ENCODE data around the gene STK32C.

STK32C gene

GRCh38 chr10:132273304-132273944, 34.3 kb downstream of the STK32C start:
- TF ChIP-seq REST (IDR thresholded peaks at IDR 0.05; ENCODE audit: insufficient read depth in 1 of 2, low read depth in 2 of 2, low read length in 2 of 2): no peak
- no peak for TF ChIP-seq SIN3A (IDR thresholded peaks at IDR 0.05; ENCODE audit: borderline replicate concordance, insufficient read depth, low read length)
- TF ChIP-seq TAF1 (IDR thresholded peaks at IDR 0.05; ENCODE audit: borderline replicate concordance, insufficient read depth, low read length): no peak
- TF ChIP-seq FOXP2 (optimal IDR thresholded peaks at IDR 0.05; ENCODE audit: borderline replicate concordance, extremely low read depth, extremely low read length, insufficient read depth): no peak
- no peak for TF ChIP-seq POLR2AphosphoS5 (IDR thresholded peaks at IDR 0.05; ENCODE audit: low read depth, low read length)

GRCh38 chr10:132272231-132272971, 35.3 kb downstream of the STK32C start:
- TF ChIP-seq SIN3A (IDR thresholded peaks at IDR 0.05; ENCODE audit: borderline replicate concordance, insufficient read depth, low read length): no peak
- TF ChIP-seq REST (IDR thresholded peaks at IDR 0.05; ENCODE audit: insufficient read depth in 1 of 2, low read depth in 2 of 2, low read length in 2 of 2): no peak
- TF ChIP-seq TAF1 (IDR thresholded peaks at IDR 0.05; ENCODE audit: borderline replicate concordance, insufficient read depth, low read length): no peak

GRCh38 chr10:132271458-132272230, 36.1 kb downstream of the STK32C start:
- no peak for TF ChIP-seq POLR2AphosphoS5 (IDR thresholded peaks at IDR 0.05; ENCODE audit: low read depth, low read length)
- TF ChIP-seq SIN3A (IDR thresholded peaks at IDR 0.05; ENCODE audit: borderline replicate concordance, insufficient read depth, low read length): no peak
- no peak for TF ChIP-seq TAF1 (IDR thresholded peaks at IDR 0.05; ENCODE audit: borderline replicate concordance, insufficient read depth, low read length)
- TF ChIP-seq FOXP2 (optimal IDR thresholded peaks at IDR 0.05; ENCODE audit: borderline replicate concordance, extremely low read depth, extremely low read length, insufficient read depth): no peak

- TF ChIP-seq FOXP2 (optimal IDR thresholded peaks at IDR 0.05; ENCODE audit: borderline replicate concordance, extremely low read depth, extremely low read length, insufficient read depth): no peak
- TF ChIP-seq TAF1 (IDR thresholded peaks at IDR 0.05; ENCODE audit: borderline replicate concordance, insufficient read depth, low read length): no peak
- no peak for TF ChIP-seq REST (IDR thresholded peaks at IDR 0.05; ENCODE audit: insufficient read depth in 1 of 2, low read depth in 2 of 2, low read length in 2 of 2)
- no peak for TF ChIP-seq POLR2AphosphoS5 (IDR thresholded peaks at IDR 0.05; ENCODE audit: low read depth, low read length)
- TF ChIP-seq SIN3A (IDR thresholded peaks at IDR 0.05; ENCODE audit: borderline replicate concordance, insufficient read depth, low read length): no peak
Observed at GRCh38 chr10:132270721-132271457, 36.9 kb downstream of the STK32C start.

GRCh38 chr10:132270256-132270655, 37.5 kb downstream of the STK32C start:
- TF ChIP-seq SIN3A (IDR thresholded peaks at IDR 0.05; ENCODE audit: borderline replicate concordance, insufficient read depth, low read length) (no peak), FOXP2 (optimal IDR thresholded peaks at IDR 0.05; ENCODE audit: borderline replicate concordance, extremely low read depth, extremely low read length, insufficient read depth) (no peak)

Measured in PFSK-1 (cell line).